B cell (primary cell): ENCODE results near the gene CAV1. TPM values are rescaled to one million over a fixed set of nuclear protein-coding genes. Genes with fewer than 3 reads are reported as not detected.

Experiments
- ATAC-seq: fragments of 200-7000 bp; cut with Tn5 transposase; one replicate; pipeline ENCODE4 v1.10.0; 2021; ENCODE audit warnings: low read depth, mild to moderate bottlenecking, moderate number of reproducible peaks, moderate library complexity
- CTCF ChIA-PET: fragments of 350-600 bp; sonication (Branson Sonifier 250); formaldehyde crosslinking; loops from one replicate; lab custom pipeline; 2021; ENCODE audit warnings: antibody characterized with exemption, inconsistent platforms; lab: Charles Lee
- POLR2A ChIA-PET: fragments of 350-600 bp; sonication (Branson Sonifier 250); formaldehyde crosslinking; loops from one replicate; lab custom pipeline; 2021; ENCODE audit warnings: antibody characterized with exemption; lab: Charles Lee
- DNase-seq: peaks from one replicate; pipeline ENCODE4 v3.0.0; 2013
- H2AFZ ChIP-seq: 2 replicates; pipeline ENCODE4 v1.6.1; 2012; ENCODE audit warnings: mild to moderate bottlenecking, low read depth, low read length; ENCODE audit not compliant: insufficient read depth, poor library complexity, severe bottlenecking
- H3K27ac ChIP-seq, 2 donors: 1 replicate in 1 of 2; 2 replicates in 1 of 2; pipeline ENCODE4 v1.5.1; 2012 to 2013; ENCODE audit warnings: low read length in 2 of 2, mild to moderate bottlenecking in 2 of 2, moderate library complexity in 1 of 2
- H3K27me3 ChIP-seq, 4 experiments: fragments of 200-600 bp in 1 of 4; sonication (generic) in 1 of 4; replicated peaks in 1 of 4; 1 replicate in 2 of 4; 2 replicates in 2 of 4; pipeline versions ENCODE4 v1.6.1 to v1.7.0; 2013 to 2016; ENCODE audit warnings: low read length in 3 of 4, mild to moderate bottlenecking in 2 of 4, mixed read lengths in 1 of 4, moderate library complexity in 1 of 4; ENCODE audit not compliant: insufficient read depth in 4 of 4, control insufficient read depth in 3 of 4; ENCODE audit errors: control extremely low read depth in 1 of 4
- H3K36me3 ChIP-seq, 2 experiments: replicated peaks in 1 of 2; 1 replicate in 1 of 2; 2 replicates in 1 of 2; pipeline versions ENCODE4 v1.6.1 to v1.7.1; 2013; ENCODE audit warnings: low read length in 1 of 2; ENCODE audit not compliant: insufficient read depth in 2 of 2, control insufficient read depth in 1 of 2; ENCODE audit errors: control extremely low read depth in 1 of 2, extremely low read depth in 1 of 2
- H3K4me1 ChIP-seq, 2 donors: fragments of 200-600 bp in 1 of 2; sonication (generic) in 1 of 2; 1 replicate in 1 of 2; 2 replicates in 1 of 2; pipeline versions ENCODE4 v1.5.1 to v1.6.1; 2013 to 2017; ENCODE audit warnings: low read length in 2 of 2; ENCODE audit not compliant: control insufficient read depth in 2 of 2, insufficient read depth in 2 of 2
- H3K4me2 ChIP-seq: replicated peaks from 2 replicates; pipeline ENCODE3; 2012; ENCODE audit warnings: mild to moderate bottlenecking, low read depth, low read length; ENCODE audit not compliant: poor library complexity, severe bottlenecking
- H3K4me3 ChIP-seq, 5 experiments: fragments of 200-600 bp in 1 of 5; sonication (generic) in 1 of 5; 1 replicate in 3 of 5; 2 replicates in 2 of 5; pipeline versions ENCODE4 v1.5.1 to v1.7.0; 2011 to 2016; ENCODE audit warnings: low read length in 4 of 5, mild to moderate bottlenecking in 4 of 5, low read depth in 2 of 5, control low read depth in 1 of 5, moderate library complexity in 1 of 5; ENCODE audit not compliant: insufficient read depth in 1 of 5; ENCODE audit errors: control extremely low read depth in 1 of 5, extremely low read depth in 1 of 5
- H3K79me2 ChIP-seq: fragments of 200-600 bp; sonication (generic); one replicate; pipeline ENCODE4 v1.6.0; 2016; ENCODE audit warnings: low read length; ENCODE audit not compliant: control insufficient read depth, insufficient read depth
- H3K9ac ChIP-seq: fragments of 200-600 bp; sonication (generic); 2 replicates; pipeline ENCODE4 v1.6.1; 2017; ENCODE audit warnings: mild to moderate bottlenecking, low read length, moderate library complexity
- H3K9me3 ChIP-seq, 3 donors: one replicate each; pipeline versions ENCODE4 v1.6.1 to v1.7.1; 2013; ENCODE audit warnings: low read length in 2 of 3; ENCODE audit not compliant: control insufficient read depth in 2 of 3, insufficient read depth in 1 of 3; ENCODE audit errors: control extremely low read depth in 1 of 3
- H4K20me1 ChIP-seq: 2 replicates; pipeline ENCODE4 v1.6.0; 2012; ENCODE audit warnings: mild to moderate bottlenecking, low read length; ENCODE audit not compliant: insufficient read depth, control insufficient read depth, poor library complexity, severe bottlenecking
- H3K27ac Mint-ChIP-seq: one replicate; pipeline ENCODE4 v1.8.0; 2021; ENCODE audit warnings: mixed read lengths
- H3K27me3 Mint-ChIP-seq: one replicate; pipeline ENCODE4 v1.8.0; 2021; ENCODE audit warnings: mixed read lengths
- H3K4me1 Mint-ChIP-seq: one replicate; pipeline ENCODE4 v1.8.0; 2021; ENCODE audit warnings: mixed read lengths
- H3K4me3 Mint-ChIP-seq: one replicate; pipeline ENCODE4 v1.8.0; 2021; ENCODE audit warnings: mixed read lengths
- H3K9me3 Mint-ChIP-seq: one replicate; pipeline ENCODE4 v1.8.0; 2022; ENCODE audit warnings: mixed read lengths; ENCODE audit not compliant: insufficient read depth
- CTCF ChIP-seq: fragments of 200-600 bp; IDR thresholded peaks from one replicate; pipeline ENCODE4 v1.8.0; 2022; ENCODE audit warnings: antibody characterized with exemption, mild to moderate bottlenecking
- EZH2 ChIP-seq: IDR thresholded peaks from 2 replicates; pipeline ENCODE4 v1.6.1; 2012; ENCODE audit warnings: borderline replicate concordance, low read depth, mild to moderate bottlenecking, moderate library complexity, low read length; ENCODE audit not compliant: insufficient read depth, poor library complexity, severe bottlenecking
- WGBS: methylation state at CpG from one replicate; pipeline ENCODE4 v1.1.5; 2013; ENCODE audit warnings: missing lambda C conversion rate; ENCODE audit not compliant: insufficient coverage; 5-methylcytosine and 5-hydroxymethylcytosine counted together
- intact Hi-C: fragments of 100-400 bp; cut with micrococcal nuclease; formaldehyde crosslinking; loops from one replicate; pipeline ENCODE4 v1.10.0; 2022
- polyA plus RNA-seq: library from polyadenylated mRNA; depleted of rRNA; stranded (reverse); fragments of >200 nt; gene quantifications from 2 replicates; pipeline ENCODE4 v1.2.3, GENCODE V29; 2012
- total RNA-seq, 2 donors: library from RNA; stranded (reverse); fragments of 120-200 nt in 1 of 2; gene quantifications; 1 replicate in 1 of 2; 2 replicates in 1 of 2; pipeline versions ENCODE4 v1.2.3 to v1.2.4, GENCODE V29; 2013 to 2022

The CAV1 gene
- total and polyA plus RNA-seq, 2 donors (not counting 1 experiment from before 2014, with no cell fraction given): 0.95 to 1.9 TPM

GRCh38 chr7:116516324-116516723, 8.5 kb upstream of the CAV1 start:
- Mint-ChIP-seq H3K9me3 (no peaks in the 10 kb centered on the region), H3K4me1 (peaks cover 15% of the 10 kb centered on the region), H3K4me3 (no peak overlapping the region), H3K27ac (no peak overlapping the region), H3K27me3 (peaks cover 31% of the 10 kb centered on the region)
- no peaks in the 10 kb centered on the region for H3K36me3 ChIP-seq
- H3K9ac ChIP-seq: no peak overlapping the region
- H3K9me3 ChIP-seq: no peaks in the 10 kb centered on the region
- TF ChIP-seq EZH2 (no peak), CTCF (no peak)
- H2AFZ ChIP-seq: no peak overlapping the region
- ChIA-PET POLR2A (no interaction called here), CTCF (interaction anchor here (2.2 kb wide), 1 partner anchor 10 kb away, joined by 8 read pairs; no protein-coding TSS in a partner anchor)
- DNase-seq (no peak), ATAC-seq (no peak)
- no peak overlapping the region for H3K4me3 ChIP-seq
- peaks cover 0 to 13% (median 5%) of the 10 kb centered on the region in 4 experiments for H3K27me3 ChIP-seq
- no peak overlapping the region for H3K4me2 ChIP-seq
- H4K20me1 ChIP-seq: no peaks in the 10 kb centered on the region
- no peak overlapping the region for H3K27ac ChIP-seq
- no peaks in the 10 kb centered on the region for H3K79me2 ChIP-seq
- intact Hi-C loops: no loop called here
- peaks cover 6 to 11% of the 10 kb centered on the region in 2 donors for H3K4me1 ChIP-seq

- Mint-ChIP-seq H3K27me3 (peaks cover 39% of the 10 kb centered on the region), H3K27ac (no peak overlapping the region), H3K9me3 (no peaks in the 10 kb centered on the region), H3K4me1 (peaks cover 2% of the 10 kb centered on the region), H3K4me3 (no peak overlapping the region)
- no peaks in the 10 kb centered on the region for H3K9me3 ChIP-seq
- H2AFZ ChIP-seq: no peak overlapping the region
- ChIA-PET CTCF (no interaction called here), POLR2A (no interaction called here)
- TF ChIP-seq EZH2 (no peak), CTCF (no peak)
- H4K20me1 ChIP-seq: no peaks in the 10 kb centered on the region
- ATAC-seq: no peak
- H3K27ac ChIP-seq: no peak overlapping the region
- H3K4me1 ChIP-seq: no peaks in the 10 kb centered on the region
- H3K27me3 ChIP-seq: peaks cover 0 to 13% (median 6%) of the 10 kb centered on the region in 4 experiments
- intact Hi-C loops: no loop called here
- DNase-seq: no peak
- no peaks in the 10 kb centered on the region for H3K79me2 ChIP-seq
- H3K36me3 ChIP-seq: no peaks in the 10 kb centered on the region
- no peak overlapping the region for H3K4me2 ChIP-seq
- H3K4me3 ChIP-seq: no peak overlapping the region
- H3K9ac ChIP-seq: no peak overlapping the region
- 100% methylated on average over 1 of the region's 1 CpG for WGBS
Measured at GRCh38 chr7:116517626-116518025, 7.2 kb upstream of the CAV1 start.
